Measurements from ENCODE around the gene SLC6A1.
A peak's percentile ranks its signal among the peaks of the same experiment; 100 is the strongest.

SLC6A1 gene

DNA sequence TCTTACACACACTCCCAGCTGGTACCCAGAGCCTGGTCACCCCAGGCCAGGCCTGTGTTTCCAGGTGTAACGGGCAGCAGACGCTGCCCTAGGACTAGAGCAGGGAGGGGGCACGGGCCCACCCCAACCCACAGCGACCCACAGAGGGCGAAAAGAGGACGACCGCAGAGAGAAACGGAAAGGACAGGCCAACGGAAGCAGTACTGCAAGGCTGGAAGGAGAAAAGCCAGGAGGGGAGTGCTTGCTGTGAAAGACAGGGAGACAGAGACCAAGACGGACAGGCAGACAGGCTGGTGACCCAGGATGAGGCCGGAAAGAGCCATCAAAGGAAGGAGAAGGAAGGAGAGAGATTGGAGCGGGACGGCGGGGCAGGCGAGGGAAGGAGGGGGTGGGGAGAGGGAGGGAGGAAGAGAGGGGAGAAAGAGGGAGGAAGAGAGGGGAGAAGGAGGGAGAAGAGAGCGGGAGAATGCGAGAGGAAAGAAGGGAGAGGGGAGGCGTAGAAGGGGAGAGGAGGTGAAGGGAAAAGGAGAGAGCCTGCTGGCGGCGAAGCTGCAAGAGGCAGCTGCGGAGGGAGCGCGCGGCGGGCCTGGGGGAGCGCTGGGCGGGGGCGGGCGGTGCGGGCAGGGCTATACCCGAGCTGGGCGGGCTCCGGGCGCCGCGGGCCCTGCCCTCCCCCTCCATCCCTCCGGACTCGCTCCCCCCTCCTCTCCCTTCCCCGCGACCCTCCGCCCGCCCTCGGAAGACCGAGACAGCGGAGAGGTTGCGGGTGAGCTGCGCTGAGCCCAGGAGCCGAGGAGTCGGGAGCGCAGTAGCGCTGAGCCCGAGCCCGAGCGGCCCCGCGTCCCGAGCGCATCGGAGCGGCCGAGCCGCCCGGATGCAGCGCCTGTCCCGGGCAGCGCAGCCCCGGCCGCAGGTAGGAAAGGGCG lies at the start of gene SLC6A1:
TSS of gene SLC6A1 (plus strand) at position 732 of the 926 bp plus-strand sequence. CDS start 24,464 bp downstream, outside the sequence.
- no peak for DNase-seq

DNA sequence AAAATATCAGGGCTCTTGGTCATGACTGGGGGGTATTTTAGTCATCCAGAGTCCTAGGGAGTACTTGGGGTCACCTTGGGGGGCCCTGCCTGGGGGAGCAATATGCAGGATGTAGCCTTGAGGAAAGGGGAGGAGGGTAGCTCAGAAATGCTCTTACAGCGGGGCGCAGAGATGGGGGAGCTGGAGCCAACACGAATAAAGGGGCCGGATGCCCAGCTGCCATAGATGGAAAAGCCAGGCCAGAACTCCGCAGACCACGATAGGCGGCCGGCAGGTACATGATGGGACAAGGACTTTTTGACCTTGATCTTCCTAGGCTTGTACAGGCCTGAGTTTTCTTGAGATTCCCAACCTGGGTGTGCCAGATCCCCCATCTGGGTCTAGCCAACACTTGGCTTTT lies 47.7 kb upstream of the SLC6A1 start:
- DNase-seq, result no peak

DNA sequence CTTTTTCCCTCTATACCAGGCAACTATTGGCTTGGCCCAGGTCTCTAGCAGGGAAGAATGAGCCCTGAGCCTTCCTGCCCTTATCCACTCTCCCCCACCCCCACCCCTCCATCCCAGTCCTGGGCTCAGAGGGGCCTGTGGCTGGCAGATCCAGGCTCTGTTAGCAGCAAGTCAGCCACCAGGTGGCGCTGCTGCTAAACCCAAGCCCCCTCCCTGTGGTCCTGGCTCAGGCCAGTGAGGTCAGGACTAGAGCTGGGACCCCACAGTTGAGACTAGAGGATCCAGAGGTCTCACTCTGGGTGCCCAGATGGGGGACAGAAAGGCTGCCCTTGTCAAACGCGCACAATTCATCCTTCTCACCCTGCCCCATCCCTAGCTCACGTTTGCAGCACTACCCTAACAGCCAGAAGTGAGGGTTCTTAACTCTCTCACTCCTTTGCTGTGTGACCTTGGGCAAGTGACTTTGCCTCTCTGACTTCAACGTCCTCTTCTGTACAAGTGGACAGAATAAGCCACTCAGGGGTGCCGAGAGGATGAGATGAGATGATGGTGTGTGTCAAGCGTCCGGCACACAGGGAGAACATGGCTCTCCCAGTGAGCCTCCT lies 46.8 kb upstream of the SLC6A1 start:
- DNase-seq, result peak; percentile 46

DNA sequence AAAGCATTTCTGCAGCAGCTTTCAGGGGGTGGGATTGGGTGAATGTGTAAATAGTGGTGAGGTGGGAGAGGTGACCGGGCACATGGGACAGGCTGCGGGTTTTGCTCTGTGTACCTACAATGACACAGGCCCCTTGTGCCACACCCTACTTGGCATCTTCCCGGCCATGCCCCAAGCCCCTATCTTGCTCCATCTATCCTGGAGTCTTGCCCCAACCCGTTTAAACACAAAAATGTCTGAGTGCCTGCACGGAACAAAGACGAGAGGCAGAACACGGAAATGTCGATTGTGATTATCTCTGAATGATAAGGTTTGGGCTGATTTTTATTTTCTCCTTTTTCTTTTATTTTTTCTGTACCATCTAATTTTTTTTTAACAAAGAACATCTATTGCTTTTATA lies 46.0 kb upstream of the SLC6A1 start:
- DNase-seq, result no peak

DNA sequence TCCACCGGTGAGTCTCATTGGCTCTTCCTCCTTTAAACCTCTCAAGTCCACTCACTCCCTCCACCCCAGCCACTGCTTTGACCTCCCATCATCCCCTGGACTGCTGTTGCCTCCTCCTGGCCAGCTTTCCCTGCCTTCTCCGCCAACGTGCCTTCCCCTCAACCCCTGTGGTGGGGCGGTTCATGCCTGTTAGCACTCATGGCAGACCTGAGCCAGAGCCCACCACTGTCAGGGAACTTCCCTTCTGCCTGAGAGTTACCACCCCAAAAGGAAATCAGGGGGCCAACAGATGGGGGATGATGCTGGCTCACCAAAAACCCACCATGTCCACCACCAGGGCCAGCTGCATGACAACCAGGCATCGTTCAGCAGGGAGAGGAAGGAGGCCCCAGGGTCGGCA lies 44.2 kb upstream of the SLC6A1 start:
- no peak for DNase-seq

DNA sequence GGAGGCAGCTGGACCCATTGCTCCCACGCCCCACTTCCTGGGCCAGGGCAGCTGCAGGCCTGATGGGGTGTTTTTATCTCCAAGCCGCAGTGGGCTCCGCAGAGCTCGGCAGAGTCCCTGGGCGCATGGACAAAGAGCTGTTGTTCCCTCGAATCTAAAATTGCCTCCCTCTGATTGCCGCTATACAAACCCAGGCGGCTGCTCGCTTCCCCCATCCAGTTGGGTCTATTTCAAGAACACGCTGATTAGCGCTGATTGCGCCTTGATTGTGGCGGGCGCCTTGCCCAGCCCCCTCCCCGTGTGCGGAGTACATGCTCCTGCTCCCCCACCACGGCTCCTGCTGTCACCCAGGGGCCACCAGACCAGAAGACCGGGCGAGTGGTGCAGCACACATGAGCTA lies 43.4 kb upstream of the SLC6A1 start:
- no peak for DNase-seq

DNA sequence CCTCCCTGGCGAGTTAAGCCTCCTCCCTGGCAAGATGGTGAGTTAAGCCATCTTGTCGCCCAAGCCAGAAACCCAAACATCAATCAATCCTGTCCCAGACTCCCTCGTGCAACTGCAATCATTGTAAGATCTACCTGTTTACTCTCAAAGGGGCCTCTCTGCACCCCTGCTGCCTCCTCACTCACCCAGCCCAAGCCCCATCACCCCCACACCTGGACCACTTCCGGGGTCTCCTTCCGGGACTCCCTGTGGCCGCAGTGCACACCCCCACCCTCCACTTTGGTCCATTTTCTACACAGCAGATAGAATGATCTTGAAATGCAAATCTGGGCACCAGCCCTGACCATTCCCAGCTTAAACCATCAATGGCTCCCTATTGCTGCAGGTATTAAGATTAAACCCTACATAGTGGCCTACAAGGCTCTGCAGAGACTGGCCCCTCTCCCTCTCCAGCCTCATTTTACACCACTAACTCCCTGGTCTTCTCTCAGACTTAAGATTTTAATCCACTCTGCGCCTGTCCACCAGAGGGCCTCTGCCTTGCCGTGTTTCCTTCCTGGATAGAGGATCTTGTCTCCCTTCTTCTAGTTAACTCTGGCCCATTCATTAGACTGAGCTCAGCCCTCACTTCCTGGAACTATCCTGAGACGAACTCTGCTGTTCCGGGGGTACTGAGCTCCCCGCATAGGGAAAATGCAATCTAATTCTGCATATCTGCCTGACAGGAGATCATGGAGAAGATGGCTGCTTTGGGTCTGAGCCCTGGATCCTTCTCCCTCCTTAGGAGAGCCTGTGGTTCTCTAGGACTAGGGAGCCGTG lies 41.9 kb upstream of the SLC6A1 start:
- DNase-seq, result no peak

DNA sequence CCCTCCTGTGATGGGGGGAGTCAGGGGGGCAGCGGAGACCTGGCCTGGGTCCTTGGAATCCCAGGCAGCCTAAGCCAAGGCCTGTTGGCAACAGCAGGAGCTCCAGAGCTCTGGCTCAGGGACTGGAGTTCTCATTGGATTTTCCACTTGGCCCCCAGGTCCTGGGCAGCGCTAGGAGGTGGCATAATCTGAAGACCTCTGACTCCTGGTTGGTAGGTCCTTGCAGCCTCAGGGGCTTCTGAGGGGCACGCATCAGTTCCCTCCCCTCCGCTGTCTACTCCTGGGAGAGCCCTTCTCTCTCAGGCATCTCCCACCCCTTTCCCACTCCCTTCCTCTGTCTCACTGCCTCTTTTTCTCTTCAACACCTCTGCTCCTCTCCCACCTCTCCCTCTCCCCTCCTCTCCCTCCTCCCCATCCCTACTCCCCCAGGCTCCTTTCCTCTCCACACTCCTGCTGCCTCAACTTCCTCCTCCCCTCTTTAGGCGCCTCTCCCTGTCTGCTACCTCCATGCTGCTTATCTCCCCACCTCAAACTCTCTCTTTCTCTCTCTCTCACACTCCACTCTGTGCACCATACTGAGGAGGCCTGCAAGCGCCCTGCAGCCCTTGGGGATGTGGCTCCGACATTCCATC lies 41.1 kb upstream of the SLC6A1 start:
- no peak for DNase-seq

DNA sequence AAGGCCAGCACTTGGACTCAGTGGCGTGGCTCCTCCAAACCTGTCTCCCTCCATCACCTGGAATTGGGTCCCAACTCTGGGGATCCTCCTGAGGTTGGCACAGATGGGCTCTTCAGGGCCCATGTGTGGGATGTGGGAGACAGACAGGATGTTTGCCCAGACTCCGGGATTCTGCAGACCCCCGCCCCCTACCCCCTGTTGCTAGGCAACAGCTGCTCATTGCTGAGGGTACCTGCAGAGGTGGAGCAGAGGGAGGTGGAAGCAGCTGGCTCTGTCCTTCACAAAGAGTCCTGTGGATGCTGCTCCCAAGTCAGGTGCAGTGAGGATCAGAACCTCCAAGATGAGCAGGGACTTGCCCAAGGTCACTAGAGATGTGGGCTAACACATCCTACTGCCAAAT lies 40.0 kb upstream of the SLC6A1 start:
- DNase-seq, result no peak

DNA sequence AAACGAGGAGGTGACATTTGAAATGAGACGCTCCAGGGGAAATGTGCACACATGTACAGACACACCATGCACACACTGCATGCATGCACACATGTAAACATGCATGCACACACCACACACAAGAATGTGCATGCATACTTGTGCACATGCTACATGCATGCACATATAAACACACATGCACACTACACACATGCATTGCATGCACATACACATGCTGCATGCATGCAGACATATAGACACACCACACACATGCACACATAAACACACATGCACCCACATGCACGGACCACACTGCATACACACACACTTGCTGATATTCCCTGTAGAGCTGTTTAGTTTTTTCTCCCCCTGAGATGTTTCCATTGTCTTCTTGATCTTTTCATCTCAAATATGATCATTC lies 37.8 kb upstream of the SLC6A1 start:
- DNase-seq, result no peak

DNA sequence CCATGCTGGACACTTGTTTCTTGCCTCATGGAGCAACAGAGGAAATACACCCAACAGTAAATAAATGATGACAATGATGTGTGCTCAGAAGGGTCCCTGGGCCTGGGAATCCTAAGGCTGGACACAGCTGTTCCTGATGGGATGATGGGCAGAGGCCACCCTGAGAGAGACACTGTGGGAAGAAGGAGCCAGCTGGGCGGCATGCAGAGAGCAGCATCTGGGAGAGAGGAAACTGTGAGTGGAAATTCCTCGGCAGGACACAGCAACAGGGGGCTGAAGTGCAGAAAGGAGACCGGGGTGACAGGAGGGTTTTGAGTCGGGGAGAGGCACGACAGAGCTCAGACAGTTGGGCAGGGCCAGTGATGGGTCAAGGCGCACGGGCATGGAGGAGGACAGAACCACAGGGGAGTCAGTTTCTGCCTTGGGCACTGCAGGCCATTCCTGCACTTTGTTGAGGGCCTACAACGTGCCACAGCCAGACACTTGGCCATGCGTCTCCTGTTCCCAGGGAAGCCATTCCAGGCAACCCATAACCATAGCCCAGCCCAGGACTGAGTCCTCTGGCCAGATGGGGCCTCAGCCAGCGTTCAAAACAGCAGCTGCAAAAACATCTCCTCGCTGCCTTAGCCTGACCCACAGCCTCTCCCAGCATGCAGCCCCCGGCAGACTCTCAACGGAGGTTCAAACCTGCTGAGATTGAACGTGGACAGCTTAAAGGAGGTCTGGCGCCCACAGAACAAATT lies 36.7 kb upstream of the SLC6A1 start:
- no peak for DNase-seq

DNA sequence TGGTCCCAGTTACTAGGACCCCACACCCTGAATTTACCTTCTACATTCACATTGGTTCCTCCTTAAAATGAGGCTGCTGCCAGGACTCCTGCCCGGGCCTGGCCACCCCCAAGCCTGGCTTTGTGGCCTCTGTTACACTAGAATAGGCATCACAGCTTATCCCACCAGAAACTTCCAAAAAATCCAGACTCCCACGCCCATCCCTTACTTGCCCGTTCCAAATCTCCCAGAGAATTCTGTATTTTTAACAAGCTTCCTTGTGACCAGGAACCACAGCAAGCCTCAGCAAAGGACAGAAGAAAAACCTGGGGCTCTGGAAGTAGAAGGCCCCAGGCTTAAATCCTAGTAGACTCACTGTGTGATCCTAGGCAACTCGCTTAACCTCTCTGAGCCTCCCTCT lies 36.0 kb upstream of the SLC6A1 start:
- no peak for DNase-seq

DNA sequence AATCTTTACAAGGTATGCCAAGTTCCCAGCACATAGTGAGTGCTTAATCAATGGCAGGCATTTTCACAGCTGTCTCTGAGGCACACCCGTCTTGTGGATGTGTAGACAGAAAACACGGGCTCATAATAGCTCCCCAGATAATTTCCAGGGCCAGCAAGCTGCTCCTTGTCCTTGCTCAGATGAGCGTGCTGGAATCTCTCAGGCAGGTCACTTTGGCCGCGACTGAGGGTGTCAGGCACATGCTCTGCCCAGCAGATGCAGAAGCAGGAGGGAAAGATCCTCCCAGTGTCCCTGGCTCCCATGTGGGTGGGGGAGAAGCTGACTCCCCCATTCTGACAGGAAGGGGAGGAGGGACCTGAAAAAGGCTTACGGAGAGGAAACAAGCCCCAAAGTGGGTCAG lies 35.6 kb upstream of the SLC6A1 start:
- DNase-seq, result no peak

DNA sequence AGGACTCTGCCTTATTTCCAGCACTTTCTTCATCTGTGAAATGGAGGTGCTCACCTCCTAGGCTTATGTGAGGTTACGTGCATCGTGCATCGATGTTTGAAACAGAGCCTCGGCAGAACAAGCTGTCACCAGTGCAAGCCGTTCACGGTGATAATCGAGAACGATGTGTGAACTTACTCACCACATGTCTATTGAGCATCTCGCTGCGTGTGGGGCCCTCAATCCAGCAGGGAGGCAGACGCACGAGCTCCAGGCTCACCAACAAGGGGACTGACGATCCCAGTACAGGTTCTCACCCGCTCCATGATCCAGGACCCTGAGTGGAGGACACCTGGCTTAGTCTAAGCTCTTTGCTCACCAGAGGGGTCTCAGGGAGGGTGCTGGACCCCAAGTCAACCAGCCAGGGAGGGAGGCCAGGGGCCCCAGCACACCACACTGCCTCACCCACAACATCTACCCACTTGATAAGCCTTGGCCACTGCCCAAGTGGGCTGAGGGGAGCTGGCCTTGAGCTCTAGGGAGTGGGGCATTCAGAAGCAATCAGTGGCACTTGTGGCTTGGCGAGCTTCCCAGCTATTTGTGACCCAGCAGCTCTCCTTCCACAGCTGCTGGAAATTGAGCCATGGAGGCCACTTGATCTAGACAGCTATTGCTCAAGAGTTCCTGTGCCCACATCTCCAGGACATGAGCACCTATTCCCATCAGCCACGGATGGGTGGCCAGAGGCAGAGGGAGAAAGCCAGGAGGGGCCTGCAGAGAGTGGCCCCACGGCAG lies 34.4 kb upstream of the SLC6A1 start:
- DNase-seq, result no peak

DNA sequence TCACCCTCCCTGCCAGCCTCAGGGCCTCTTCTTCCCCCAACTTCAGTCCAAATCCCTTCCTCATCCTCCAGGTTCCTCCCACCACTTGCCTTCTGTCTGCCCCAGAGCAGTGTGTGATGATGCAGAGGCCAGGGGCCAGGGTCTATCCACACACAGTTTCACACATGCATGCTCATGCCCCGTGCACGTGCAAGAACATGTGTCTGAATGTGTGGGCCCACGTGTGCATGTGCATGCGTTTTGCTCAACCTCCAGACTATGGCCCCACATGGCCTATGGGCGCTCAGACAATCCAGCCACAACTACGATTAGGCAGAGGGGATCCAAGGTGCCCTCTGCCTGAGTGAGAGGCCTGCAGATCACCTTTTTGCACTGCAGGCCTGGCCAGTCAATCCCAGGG lies 32.3 kb upstream of the SLC6A1 start:
- no peak for DNase-seq

DNA sequence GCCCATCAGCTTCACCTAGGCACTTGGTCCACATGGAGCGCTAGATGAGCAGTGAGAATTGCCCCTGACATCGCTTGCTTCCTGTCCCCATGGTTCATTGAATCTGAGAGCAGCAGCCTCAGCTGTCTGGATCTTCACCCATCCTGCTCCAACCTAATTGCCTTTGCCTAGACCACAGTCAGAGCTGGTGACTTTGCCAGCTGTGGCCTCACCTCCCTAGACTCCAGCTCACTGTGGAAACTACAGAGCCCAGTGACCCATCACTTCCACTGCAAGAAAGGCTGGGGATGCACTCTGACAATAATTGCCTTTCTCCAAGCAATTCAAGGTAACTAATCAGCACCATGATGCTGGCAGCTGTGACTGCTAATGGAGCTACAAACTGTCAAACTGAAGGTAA lies 30.6 kb upstream of the SLC6A1 start:
- DNase-seq, result no peak

DNA sequence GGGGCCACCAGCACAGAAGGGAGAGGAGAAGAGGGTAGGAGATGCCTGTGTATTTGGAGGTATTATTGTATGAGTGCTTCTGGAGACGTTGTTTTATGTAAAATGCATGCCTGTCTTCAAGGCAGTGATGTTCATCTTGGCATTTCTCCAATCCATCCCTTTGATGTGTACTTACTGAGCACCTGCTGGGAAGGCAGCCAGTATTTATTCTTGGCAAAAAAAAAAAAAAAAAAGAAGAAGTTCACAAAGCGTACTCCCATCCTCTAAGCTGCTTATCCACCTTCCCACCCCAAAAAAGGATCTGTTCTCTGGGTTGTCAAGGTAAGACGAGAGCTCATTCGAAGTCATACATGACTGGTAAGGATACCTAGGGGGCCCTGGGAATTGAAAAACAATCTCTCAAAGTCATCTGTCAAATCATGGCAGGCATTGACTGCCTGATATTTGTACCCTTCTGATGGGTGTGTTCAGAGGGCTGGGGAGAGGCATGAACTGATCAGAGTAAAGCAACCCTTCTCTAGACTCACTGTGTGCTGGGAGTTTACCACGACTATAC lies 30.0 kb upstream of the SLC6A1 start:
- no peak for DNase-seq

DNA sequence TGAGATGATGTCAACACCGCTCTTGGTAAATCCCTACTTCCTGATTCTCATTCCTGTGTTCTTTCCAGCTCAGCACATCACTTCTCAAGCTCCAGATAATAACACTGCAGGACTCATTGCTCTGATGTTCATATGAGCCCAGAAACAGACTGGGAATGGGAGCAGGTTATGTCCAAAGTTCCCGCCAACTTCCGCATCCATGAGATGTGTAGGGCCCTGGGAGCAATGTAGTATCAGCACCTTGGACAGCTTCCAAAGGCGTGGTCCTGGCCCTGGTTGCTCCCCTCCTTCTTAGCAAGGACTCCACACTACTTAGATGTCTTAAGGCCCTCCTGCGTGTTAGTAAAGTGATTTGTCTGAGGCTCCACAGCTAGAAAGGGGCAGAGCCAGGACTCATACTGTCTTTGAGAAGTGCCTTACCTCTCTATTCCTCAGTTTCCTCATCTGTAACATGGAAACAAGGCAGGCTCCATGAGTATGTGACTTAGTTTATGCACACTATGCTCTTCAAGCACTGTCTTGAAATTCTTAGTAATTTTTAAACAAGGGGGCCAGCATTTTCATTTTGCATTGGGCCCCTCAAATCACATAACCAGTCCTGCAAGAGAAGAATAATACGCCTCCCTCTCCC lies 27.9 kb upstream of the SLC6A1 start:
- DNase-seq, result no peak

DNA sequence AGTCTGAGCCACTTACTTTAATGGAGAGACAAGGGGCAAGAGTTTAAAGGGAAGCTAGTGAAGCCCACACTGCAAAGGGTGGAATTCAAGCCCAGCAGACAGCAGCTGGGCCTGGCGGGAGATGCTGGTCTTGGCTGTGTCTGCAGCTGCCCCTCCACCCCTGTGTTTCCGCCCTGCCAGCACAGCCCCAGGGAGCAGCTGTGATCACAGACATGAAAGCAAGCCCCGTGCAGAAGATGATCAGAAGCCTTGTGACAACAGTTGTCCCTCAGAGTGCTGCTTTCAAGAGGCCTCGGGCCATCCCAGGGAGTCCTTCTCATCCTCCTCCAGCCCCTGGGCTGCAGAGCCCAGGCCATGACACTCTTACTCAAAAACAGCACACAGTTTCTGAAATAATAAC lies 24.1 kb upstream of the SLC6A1 start:
- no peak for DNase-seq

DNA sequence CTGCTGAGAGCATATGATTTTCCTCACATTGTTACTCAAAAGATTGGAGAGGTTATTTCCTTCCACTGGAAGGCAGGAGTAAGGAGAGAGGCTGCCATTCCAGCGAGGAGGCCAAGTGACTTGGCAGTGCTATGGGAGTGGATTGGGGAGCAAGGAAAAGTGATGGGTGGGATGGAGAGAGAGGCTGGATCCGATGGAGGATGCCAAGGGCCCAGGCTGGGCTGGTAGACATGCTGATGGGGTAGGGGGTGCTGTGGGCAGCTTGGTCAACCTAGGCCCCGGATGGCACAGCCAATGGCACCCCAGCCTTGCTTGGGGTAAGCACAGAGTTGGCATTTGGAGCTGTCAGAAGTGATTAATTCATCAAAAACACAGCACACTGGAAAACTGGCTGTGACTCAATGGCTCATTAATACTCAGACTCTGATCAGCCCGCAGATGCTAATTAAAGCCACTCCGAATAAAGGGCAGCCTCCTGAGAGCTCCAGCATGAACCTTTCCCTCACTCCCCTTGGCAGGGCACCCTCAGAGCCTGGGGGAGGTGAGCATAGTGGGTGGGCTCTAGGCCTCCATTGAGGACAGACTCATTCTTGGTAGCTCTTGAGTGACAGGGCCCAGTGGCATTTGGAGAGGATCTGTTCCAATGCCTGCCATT lies 22.1 kb upstream of the SLC6A1 start:
- no peak for DNase-seq
